ENCODE measurements around the gene R3HDM2. TPM values are rescaled to one million over a fixed set of nuclear protein-coding genes. Genes with fewer than 3 reads are reported as not detected.
"Not testable (repeated sequence)": the region's sequence is repeated elsewhere in the genome, so short reads cannot be mapped to it uniquely, and the experiment has no call there.

Gene R3HDM2
- total and polyA plus RNA-seq, 10 donors: 11.3 to 90.8 (median 53.5) TPM

DNA sequence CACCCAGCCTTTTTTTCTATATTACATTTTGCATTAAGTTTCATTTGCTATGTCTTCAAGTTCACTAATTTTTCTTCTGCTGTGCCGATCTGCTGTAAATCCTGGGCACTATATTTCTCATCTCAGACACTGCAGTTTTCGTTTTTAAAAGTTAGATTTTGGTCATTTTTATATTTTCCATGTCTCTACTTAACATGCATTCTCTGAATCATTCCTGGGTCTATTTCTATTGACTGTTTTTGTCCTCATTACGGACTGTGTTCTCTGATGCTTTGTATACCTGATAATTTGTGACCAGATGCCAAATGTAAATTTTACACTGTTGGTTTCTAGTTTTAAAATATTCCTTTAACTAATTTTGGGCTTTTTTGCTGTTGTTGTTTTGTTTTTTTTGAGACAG, 64.5 kb downstream of the R3HDM2 start:
- WGBS, 5 donors: 95 to 100% (median 97%) methylated on average over 3 of the region's 3 CpGs

DNA sequence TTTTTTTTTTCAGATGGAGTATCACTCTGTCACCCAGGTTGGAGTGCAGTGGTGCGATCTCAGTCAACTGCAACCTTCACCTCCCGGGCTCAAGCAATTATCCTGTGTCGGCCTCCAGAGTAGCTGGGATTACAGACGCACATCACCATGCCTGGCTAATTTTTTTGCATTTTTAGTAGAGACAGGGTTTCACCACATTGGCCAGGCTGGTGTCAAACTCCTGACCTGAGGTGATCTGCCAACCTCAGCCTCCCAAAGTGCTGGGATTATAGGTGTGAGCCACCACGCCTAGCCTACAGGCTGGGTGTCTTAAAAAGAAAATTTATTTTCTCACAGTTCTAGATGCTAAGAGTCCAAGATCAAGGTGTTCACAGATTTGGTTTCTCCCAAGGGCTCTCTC, 66.7 kb downstream of the R3HDM2 start:
- Histone ChIP-seq H3K9me3 (peaks cover 0 to 16% (median 14%) of the 10 kb centered on the region in 8 donors), H3K36me3 (peaks cover 0 to 40% (median 0%) of the 10 kb centered on the region in 6 donors)
- DNase-seq; intact Hi-C loops (cut with DNase I; ENCODE audit: low total_unique reads); H3K4me1 ChIP-seq; H3K27ac ChIP-seq; H3K4me3 ChIP-seq; H3K27me3 ChIP-seq (replicated peaks in 1 of 7): not testable (repeated sequence)
- 94 to 99% (median 96%) methylated on average over 5 of the region's 5 CpGs for WGBS, 5 donors

More for the DNA sequence above, 64.5 kb downstream of the R3HDM2 start:
- peaks cover 0 to 46% (median 0%) of the 10 kb centered on the region in 6 donors for H3K36me3 ChIP-seq
- H3K9me3 ChIP-seq: peaks cover 0 to 16% (median 14%) of the 10 kb centered on the region in 8 donors
- no peak overlapping the region for H3K4me3 ChIP-seq
- TF ChIP-seq POLR2AphosphoS5 (IDR thresholded peaks at IDR 0.05) (no peak), POLR2A (IDR thresholded peaks at IDR 0.05) (no peak)
- TF ChIP-seq, protein P1, sequence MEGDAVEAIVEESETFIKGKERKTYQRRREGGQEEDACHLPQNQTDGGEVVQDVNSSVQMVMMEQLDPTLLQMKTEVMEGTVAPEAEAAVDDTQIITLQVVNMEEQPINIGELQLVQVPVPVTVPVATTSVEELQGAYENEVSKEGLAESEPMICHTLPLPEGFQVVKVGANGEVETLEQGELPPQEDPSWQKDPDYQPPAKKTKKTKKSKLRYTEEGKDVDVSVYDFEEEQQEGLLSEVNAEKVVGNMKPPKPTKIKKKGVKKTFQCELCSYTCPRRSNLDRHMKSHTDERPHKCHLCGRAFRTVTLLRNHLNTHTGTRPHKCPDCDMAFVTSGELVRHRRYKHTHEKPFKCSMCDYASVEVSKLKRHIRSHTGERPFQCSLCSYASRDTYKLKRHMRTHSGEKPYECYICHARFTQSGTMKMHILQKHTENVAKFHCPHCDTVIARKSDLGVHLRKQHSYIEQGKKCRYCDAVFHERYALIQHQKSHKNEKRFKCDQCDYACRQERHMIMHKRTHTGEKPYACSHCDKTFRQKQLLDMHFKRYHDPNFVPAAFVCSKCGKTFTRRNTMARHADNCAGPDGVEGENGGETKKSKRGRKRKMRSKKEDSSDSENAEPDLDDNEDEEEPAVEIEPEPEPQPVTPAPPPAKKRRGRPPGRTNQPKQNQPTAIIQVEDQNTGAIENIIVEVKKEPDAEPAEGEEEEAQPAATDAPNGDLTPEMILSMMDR (IDR thresholded peaks at IDR 0.05 in 8 of 11, conservative IDR thresholded peaks at IDR 0.05 in 3 of 11): no peak
- H3K27me3 ChIP-seq (replicated peaks in 1 of 7): no peaks in the 10 kb centered on the region
- intact Hi-C loops (cut with DNase I; ENCODE audit: low total_unique reads): no loop called here
- no peak overlapping the region for H3K27ac ChIP-seq
- H3K4me1 ChIP-seq: peaks cover 0 to 2% (median 0%) of the 10 kb centered on the region in 6 donors
- no peak for DNase-seq

DNA sequence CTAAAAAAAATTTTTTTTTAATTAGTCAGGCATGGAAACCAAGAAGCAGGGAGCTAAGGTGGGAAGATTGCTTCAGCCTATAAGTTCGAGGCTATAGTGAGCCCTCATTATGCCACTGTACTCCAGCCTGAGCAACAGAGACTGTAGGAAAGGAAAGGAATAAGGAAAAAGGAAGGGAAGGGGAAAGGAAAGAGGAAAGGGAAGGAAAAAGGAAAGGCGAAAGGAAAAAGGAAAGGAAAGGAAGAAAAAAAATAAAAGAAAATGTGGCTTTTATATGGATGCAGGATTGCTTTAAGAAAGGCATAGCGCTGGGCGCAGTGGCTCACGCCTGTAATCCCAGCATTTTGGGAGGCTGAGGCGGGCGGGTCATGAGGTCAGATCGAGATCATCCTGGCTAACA, 70.4 kb downstream of the R3HDM2 start:
- WGBS, 5 donors: 93 to 97% (median 94%) methylated on average over 8 of the region's 8 CpGs
- intact Hi-C loops (cut with DNase I; ENCODE audit: low total_unique reads): no loop called here
- no peaks in the 10 kb centered on the region for H3K4me1 ChIP-seq

DNA sequence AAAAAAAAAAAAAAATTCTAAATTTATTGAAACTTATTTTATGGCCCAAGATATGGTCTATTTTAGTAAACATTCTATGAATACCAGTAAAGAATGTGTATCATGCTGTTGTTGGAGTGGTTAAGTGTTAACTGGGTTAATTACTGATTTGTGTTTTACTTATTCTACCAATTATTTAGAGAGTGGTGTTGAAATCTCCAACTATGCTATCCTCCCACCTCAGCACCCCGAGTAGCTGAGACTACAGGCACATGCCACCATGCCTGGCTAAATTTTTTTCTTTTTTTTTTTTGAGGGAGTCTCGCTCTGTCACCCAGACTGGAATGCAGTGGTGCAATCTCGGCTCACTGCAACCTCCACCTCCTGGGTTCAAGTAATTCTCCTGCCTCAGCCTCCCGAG, 72.2 kb downstream of the R3HDM2 start:
- Histone ChIP-seq H3K36me3 (peaks cover 0 to 43% (median 0%) of the 10 kb centered on the region in 6 donors), H3K27me3 (replicated peaks in 1 of 7) (no peaks in the 10 kb centered on the region), H3K9me3 (no peaks in the 10 kb centered on the region), H3K4me1 (no peaks in the 10 kb centered on the region), H3K27ac (no peak overlapping the region), H3K4me3 (no peak overlapping the region)
- intact Hi-C loops (cut with DNase I; ENCODE audit: low total_unique reads): no loop called here
- TF ChIP-seq POLR2A (IDR thresholded peaks at IDR 0.05): no peak
- TF ChIP-seq, protein P1 (IDR thresholded peaks at IDR 0.05 in 8 of 11, conservative IDR thresholded peaks at IDR 0.05 in 3 of 11): no peak
- no peak for TF ChIP-seq POLR2AphosphoS5 (IDR thresholded peaks at IDR 0.05)
- DNase-seq: no peak
- WGBS, 5 donors: 88 to 96% (median 92%) methylated on average over 4 of the region's 4 CpGs

More for the DNA sequence above, 70.4 kb downstream of the R3HDM2 start:
- Histone ChIP-seq H3K36me3 (peaks cover 0 to 39% (median 0%) of the 10 kb centered on the region in 6 donors), H3K4me3 (no peak overlapping the region), H3K27ac (no peak overlapping the region), H3K27me3 (replicated peaks in 1 of 7) (no peaks in the 10 kb centered on the region), H3K9me3 (no peaks in the 10 kb centered on the region)
- no peak for DNase-seq
- TF ChIP-seq POLR2AphosphoS5 (IDR thresholded peaks at IDR 0.05) (no peak), POLR2A (IDR thresholded peaks at IDR 0.05) (no peak)
- TF ChIP-seq, protein P1 (IDR thresholded peaks at IDR 0.05 in 8 of 11, conservative IDR thresholded peaks at IDR 0.05 in 3 of 11): no peak

DNA sequence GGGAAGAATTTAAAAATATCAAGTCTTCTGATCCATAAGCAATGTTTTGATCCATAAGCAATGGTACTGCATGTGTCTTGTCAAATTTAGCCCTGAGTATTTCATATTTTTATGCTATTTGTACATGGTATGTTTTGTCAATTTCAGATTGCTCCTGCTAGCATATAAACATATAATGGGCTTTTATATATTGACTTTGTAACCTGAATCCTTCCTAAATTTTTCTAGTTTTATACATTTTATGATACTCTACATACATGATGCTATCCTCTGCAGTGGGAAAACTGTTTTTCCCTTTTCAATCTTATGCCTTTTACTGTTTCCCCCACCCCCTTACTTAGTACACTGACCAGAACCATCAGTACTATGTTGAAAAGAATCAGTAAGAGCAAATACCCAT, 75.1 kb downstream of the R3HDM2 start:
- DNase-seq: no peak
- Histone ChIP-seq H3K4me1 (no peaks in the 10 kb centered on the region), H3K9me3 (no peaks in the 10 kb centered on the region), H3K27ac (no peak overlapping the region), H3K27me3 (replicated peaks in 1 of 7) (no peaks in the 10 kb centered on the region), H3K4me3 (no peak overlapping the region), H3K36me3 (peaks cover 0 to 43% (median 2%) of the 10 kb centered on the region in 6 donors)
- TF ChIP-seq POLR2A (IDR thresholded peaks at IDR 0.05) (no peak), POLR2AphosphoS5 (IDR thresholded peaks at IDR 0.05) (no peak)
- TF ChIP-seq, protein P1 (IDR thresholded peaks at IDR 0.05 in 8 of 11, conservative IDR thresholded peaks at IDR 0.05 in 3 of 11): no peak
- intact Hi-C loops (cut with DNase I; ENCODE audit: low total_unique reads): no loop called here
